HG03196 (cell line): ENCODE data around the gene PYGL.
"Not testable (repeated sequence)": the region's sequence is repeated elsewhere in the genome, so short reads cannot be mapped to it uniquely, and the experiment has no call there.

Experiments used
- ATAC-seq: cut with Tn5 transposase; IDR thresholded peaks from one replicate; pipeline ENCODE4 v1.9.1; 2021; ENCODE audit not compliant: unreplicated experiment

The PYGL gene

GRCh38 chr14:50955373-50956043 lies 11.2 kb upstream of the PYGL start:
- no peak for ATAC-seq

GRCh38 chr14:50954811-50955372 lies 10.6 kb upstream of the PYGL start:
- ATAC-seq = no peak

GRCh38 chr14:50953502-50953901 lies 9.2 kb upstream of the PYGL start:
- no peak for ATAC-seq

GRCh38 chr14:50951032-50951431 lies 6.7 kb upstream of the PYGL start:
- no peak for ATAC-seq

- no peak for ATAC-seq
Measured at GRCh38 chr14:50948205-50948604, 3.9 kb upstream of the PYGL start.

- ATAC-seq = no peak
Measured at GRCh38 chr14:50947446-50947845, 3.2 kb upstream of the PYGL start.

- ATAC-seq = no peak
Measured at GRCh38 chr14:50946234-50946935, 2.1 kb upstream of the PYGL start.

GRCh38 chr14:50944647-50945413 lies 547 bp upstream of the PYGL start:
- no peak for ATAC-seq

- no peak for ATAC-seq
Measured at GRCh38 chr14:50943261-50943942, 881 bp downstream of the PYGL start.

GRCh38 chr14:50941638-50942037 lies 2.6 kb downstream of the PYGL start:
- not testable (repeated sequence) for ATAC-seq

- ATAC-seq = no peak
Measured at GRCh38 chr14:50941151-50941550, 3.1 kb downstream of the PYGL start.

GRCh38 chr14:50937800-50938199 lies 6.5 kb downstream of the PYGL start:
- no peak for ATAC-seq

GRCh38 chr14:50937325-50937724 lies 7.0 kb downstream of the PYGL start:
- ATAC-seq = no peak

- ATAC-seq = no peak
Measured at GRCh38 chr14:50936882-50937281, 7.4 kb downstream of the PYGL start.

GRCh38 chr14:50936016-50936340 lies 8.3 kb downstream of the PYGL start:
- no peak for ATAC-seq

- no peak for ATAC-seq
Measured at GRCh38 chr14:50935126-50936015, 8.9 kb downstream of the PYGL start.

- ATAC-seq = no peak
Measured at GRCh38 chr14:50932592-50933495, 11.4 kb downstream of the PYGL start.

GRCh38 chr14:50932156-50932555 lies 12.1 kb downstream of the PYGL start:
- no peak for ATAC-seq

GRCh38 chr14:50931559-50931958 lies 12.7 kb downstream of the PYGL start:
- ATAC-seq = no peak
